Activated B cell treated with CpG ODN at 0.5 μM for 24 hours (primary cell): Measurements from ENCODE around the gene RABGEF1. TPM values are rescaled to one million over a fixed set of nuclear protein-coding genes. Genes with fewer than 3 reads are reported as not detected.
"Not testable (repeated sequence)": the region's sequence is repeated elsewhere in the genome, so short reads cannot be mapped to it uniquely, and the experiment has no call there.

Source experiments
- ATAC-seq: fragments of 200-7000 bp; cut with Tn5 transposase; one replicate; pipeline ENCODE4 v1.10.0; 2021; ENCODE audit warnings: low read depth, mild to moderate bottlenecking, moderate library complexity
- CTCF ChIA-PET: fragments of 350-600 bp; sonication (Branson Sonifier 250); formaldehyde crosslinking; loops from one replicate; lab custom pipeline; 2021; ENCODE audit warnings: antibody characterized with exemption; lab: Charles Lee
- POLR2A ChIA-PET: fragments of 350-600 bp; sonication (Branson Sonifier 250); formaldehyde crosslinking; loops from one replicate; lab custom pipeline; 2021; ENCODE audit warnings: antibody characterized with exemption; lab: Charles Lee
- DNase-seq: peaks from one replicate; pipeline ENCODE4 v3.0.0; 2022
- H3K27ac Mint-ChIP-seq: one replicate; pipeline ENCODE4 v1.8.0; 2020; ENCODE audit warnings: mixed read lengths
- H3K27me3 Mint-ChIP-seq: one replicate; pipeline ENCODE4 v1.8.0; 2021; ENCODE audit warnings: mixed read lengths
- H3K36me3 Mint-ChIP-seq: one replicate; pipeline ENCODE4 v1.8.0; 2021; ENCODE audit warnings: low read depth, mixed read lengths
- H3K4me1 Mint-ChIP-seq: one replicate; pipeline ENCODE4 v1.8.0; 2021; ENCODE audit warnings: mixed read lengths
- H3K4me3 Mint-ChIP-seq: one replicate; pipeline ENCODE4 v1.8.0; 2020; ENCODE audit warnings: mild to moderate bottlenecking, mixed read lengths
- H3K9me3 Mint-ChIP-seq: one replicate; pipeline ENCODE4 v1.8.0; 2020; ENCODE audit warnings: mixed read lengths
- intact Hi-C: fragments of 100-400 bp; cut with micrococcal nuclease; formaldehyde crosslinking; loops from one replicate; pipeline ENCODE4 v1.15.1; 2024
- total RNA-seq: library from RNA; stranded (reverse); gene quantifications from 2 replicates; pipeline ENCODE4 v1.2.3, GENCODE V29; 2022
- TF ChIP-seq, protein P1 (sequence below): fragments of 200-600 bp; IDR thresholded peaks from one replicate; pipeline ENCODE4 v1.8.0; 2022; ENCODE audit warnings: antibody characterized with exemption, mild to moderate bottlenecking

Gene RABGEF1
- total RNA-seq, 1 donor from 2014 or later, result 19.7 TPM

DNA sequence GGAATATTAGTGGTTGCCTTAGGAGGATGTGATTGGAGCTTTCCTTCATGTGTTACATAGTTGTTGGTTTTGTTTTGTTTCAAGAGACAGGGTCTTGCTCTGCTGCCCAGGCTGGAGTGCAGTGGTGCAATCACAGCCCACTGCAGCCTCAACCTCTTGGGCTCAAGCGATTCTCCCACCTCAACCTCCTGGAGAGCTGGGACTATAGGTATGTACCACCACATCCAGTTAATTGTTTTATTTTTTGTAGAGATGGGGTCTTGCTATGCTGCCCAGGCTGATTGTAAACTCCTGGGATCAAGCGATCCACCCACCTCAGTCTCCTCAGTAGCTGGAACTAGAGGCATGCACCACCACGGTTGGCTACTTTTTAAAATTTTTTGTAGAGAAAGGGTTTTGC, 86.1 kb downstream of the RABGEF1 start:
- ChIA-PET CTCF (no interaction called here), POLR2A (no interaction called here)
- H3K4me3 Mint-ChIP-seq, result no peak overlapping the region
- intact Hi-C loops, result no loop called here
- H3K36me3 Mint-ChIP-seq, result no peaks in the 10 kb centered on the region
- H3K27me3 Mint-ChIP-seq, result no peaks in the 10 kb centered on the region
- H3K4me1 Mint-ChIP-seq, result no peaks in the 10 kb centered on the region
- H3K27ac Mint-ChIP-seq, result no peak overlapping the region
- ATAC-seq (no peak), DNase-seq (no peak)
- TF ChIP-seq, protein P1, sequence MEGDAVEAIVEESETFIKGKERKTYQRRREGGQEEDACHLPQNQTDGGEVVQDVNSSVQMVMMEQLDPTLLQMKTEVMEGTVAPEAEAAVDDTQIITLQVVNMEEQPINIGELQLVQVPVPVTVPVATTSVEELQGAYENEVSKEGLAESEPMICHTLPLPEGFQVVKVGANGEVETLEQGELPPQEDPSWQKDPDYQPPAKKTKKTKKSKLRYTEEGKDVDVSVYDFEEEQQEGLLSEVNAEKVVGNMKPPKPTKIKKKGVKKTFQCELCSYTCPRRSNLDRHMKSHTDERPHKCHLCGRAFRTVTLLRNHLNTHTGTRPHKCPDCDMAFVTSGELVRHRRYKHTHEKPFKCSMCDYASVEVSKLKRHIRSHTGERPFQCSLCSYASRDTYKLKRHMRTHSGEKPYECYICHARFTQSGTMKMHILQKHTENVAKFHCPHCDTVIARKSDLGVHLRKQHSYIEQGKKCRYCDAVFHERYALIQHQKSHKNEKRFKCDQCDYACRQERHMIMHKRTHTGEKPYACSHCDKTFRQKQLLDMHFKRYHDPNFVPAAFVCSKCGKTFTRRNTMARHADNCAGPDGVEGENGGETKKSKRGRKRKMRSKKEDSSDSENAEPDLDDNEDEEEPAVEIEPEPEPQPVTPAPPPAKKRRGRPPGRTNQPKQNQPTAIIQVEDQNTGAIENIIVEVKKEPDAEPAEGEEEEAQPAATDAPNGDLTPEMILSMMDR, result no peak
- peaks cover 3% of the 10 kb centered on the region for H3K9me3 Mint-ChIP-seq

DNA sequence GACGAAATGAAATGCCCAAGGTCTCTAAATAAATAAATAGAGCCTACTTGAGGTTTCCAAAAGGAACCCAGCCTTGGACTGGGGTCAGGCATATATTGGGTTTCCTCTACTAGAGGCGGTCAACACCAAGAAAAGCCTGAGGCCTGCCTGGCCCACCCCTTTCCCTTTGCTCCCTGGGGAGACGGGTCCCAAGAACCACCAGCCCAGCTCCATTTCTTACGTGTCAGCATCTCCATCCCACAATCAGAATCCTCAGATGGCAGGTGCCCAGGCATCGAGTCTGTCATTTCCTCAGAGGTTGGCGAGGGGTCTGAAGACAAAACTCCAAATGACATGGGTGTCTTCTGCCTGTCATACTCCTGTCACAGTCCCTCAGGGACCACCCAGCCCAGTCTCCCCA, 90.4 kb downstream of the RABGEF1 start:
- H3K4me1 Mint-ChIP-seq, H3K27ac Mint-ChIP-seq, POLR2A ChIA-PET, intact Hi-C loops, H3K36me3 Mint-ChIP-seq, CTCF ChIA-PET, ATAC-seq, H3K27me3 Mint-ChIP-seq, H3K9me3 Mint-ChIP-seq, H3K4me3 Mint-ChIP-seq, DNase-seq: not testable (repeated sequence)

DNA sequence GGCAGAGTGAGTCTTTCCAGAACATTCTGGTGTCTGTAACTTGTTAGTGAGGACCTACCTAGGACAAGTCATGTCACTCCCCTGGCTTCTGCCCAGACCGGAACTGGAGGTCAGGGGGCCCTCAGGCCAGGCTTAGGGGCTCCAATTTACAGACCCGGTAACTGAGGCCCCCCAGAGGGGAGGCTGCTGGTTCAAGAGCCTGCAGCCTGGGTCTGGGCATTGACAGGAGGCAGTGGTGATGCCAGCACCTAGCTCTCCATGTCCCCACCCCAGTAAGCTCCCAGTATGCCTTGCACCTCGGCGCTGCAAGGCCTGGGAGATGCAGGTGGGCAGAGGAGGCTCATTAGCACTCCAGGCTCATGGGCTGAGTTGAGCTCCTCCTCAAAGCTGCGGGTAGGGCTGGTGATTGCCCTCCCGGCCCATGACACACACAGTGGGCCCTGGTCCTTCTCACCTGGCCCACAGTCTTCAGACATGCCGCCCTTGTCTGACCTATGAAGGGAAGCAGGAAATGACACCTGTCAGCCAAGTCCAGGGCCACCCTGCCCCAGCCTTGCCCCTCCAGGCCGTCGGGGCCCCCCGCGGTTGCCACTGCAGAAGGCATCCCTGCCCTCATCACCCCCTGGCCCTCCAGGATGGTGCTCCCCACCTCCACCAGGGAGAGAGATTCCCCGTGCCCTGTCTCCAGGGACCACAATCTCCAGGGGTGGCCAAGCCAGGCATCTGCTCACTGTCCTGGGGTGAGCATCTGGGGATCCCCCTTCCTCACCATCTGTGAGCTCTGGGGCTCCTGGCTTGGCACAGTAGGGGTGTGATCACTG, 92.2 kb downstream of the RABGEF1 start:
- H3K27ac Mint-ChIP-seq, result no peak overlapping the region
- DNase-seq (no peak), ATAC-seq (no peak)
- intact Hi-C loops, result no loop called here
- no peak overlapping the region for H3K4me3 Mint-ChIP-seq
- H3K4me1 Mint-ChIP-seq, result no peaks in the 10 kb centered on the region
- H3K27me3 Mint-ChIP-seq, result no peaks in the 10 kb centered on the region
- H3K36me3 Mint-ChIP-seq, result no peaks in the 10 kb centered on the region
- TF ChIP-seq, protein P1, result no peak
- no peaks in the 10 kb centered on the region for H3K9me3 Mint-ChIP-seq
- POLR2A ChIA-PET, result no interaction called here
- CTCF ChIA-PET, result no interaction called here

DNA sequence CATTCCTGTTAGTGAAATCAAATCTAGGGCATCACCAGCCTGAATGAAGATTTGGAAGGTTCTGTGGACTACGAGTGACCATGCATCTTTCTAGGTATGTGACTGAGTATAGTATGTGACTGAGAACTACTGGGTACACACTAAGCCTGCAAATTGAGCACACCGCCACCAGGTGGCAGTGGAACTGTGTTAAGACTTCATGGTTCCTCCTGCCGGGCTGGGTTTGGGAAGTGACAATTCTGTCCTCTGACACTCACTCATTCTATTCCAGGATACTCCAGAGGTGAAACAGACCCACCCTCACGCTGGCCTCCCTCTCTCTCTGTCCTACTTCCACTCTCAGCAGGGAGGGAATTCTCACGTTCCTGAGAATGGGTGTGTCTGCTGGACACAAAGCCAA, 96.5 kb downstream of the RABGEF1 start:
- Mint-ChIP-seq H3K4me1 (no peaks in the 10 kb centered on the region), H3K4me3 (no peak overlapping the region), H3K36me3 (no peaks in the 10 kb centered on the region), H3K9me3 (no peaks in the 10 kb centered on the region), H3K27ac (no peak overlapping the region), H3K27me3 (no peaks in the 10 kb centered on the region)
- intact Hi-C loops, result no loop called here
- ChIA-PET CTCF (no interaction called here), POLR2A (no interaction called here)
- no peak for DNase-seq
- TF ChIP-seq, protein P1, result no peak
- ATAC-seq, result no peak

GRCh38 chr7:66837661-66838060, 97.1 kb downstream of the RABGEF1 start:
- no peaks in the 10 kb centered on the region for H3K9me3 Mint-ChIP-seq
- H3K4me1 Mint-ChIP-seq, result no peaks in the 10 kb centered on the region
- ChIA-PET POLR2A (no interaction called here), CTCF (no interaction called here)
- no peaks in the 10 kb centered on the region for H3K36me3 Mint-ChIP-seq
- no peak overlapping the region for H3K27ac Mint-ChIP-seq
- H3K4me3 Mint-ChIP-seq, result no peak overlapping the region
- no peaks in the 10 kb centered on the region for H3K27me3 Mint-ChIP-seq
- TF ChIP-seq, protein P1, result no peak
- DNase-seq (no peak), ATAC-seq (no peak)
- intact Hi-C loops, result no loop called here
